OCI-LY1 (cell line): ENCODE data around the gene C4orf36.

Experiments
- H2AFZ ChIP-seq: fragments of 200-600 bp; sonication (generic), shearing (Covaris generic); 2 replicates; pipeline ENCODE4 v1.6.0; 2014; ENCODE audit warnings: antibody characterized with exemption, mild to moderate bottlenecking, low read length
- H3F3A ChIP-seq: fragments of 200-600 bp; sonication (generic), shearing (Covaris generic); 2 replicates; pipeline ENCODE4 v1.6.0; 2014; ENCODE audit warnings: mild to moderate bottlenecking, antibody characterized with exemption, low read length, moderate library complexity; ENCODE audit not compliant: insufficient read depth
- H3K27ac ChIP-seq: fragments of 200-600 bp; sonication (generic); 2 replicates; pipeline ENCODE4 v1.5.1; 2014; ENCODE audit warnings: low read length, mixed run types, mild to moderate bottlenecking, low read depth; ENCODE audit not compliant: poor library complexity, severe bottlenecking
- H3K27me3 ChIP-seq: fragments of 200-600 bp; sonication (generic); 2 replicates; pipeline ENCODE4 v1.6.0; 2014; ENCODE audit warnings: antibody characterized with exemption, mild to moderate bottlenecking, low read length, moderate library complexity; ENCODE audit not compliant: insufficient read depth
- H3K36me3 ChIP-seq: fragments of 200-600 bp; sonication (generic); 2 replicates; pipeline ENCODE4 v1.6.1; 2014; ENCODE audit warnings: mild to moderate bottlenecking, antibody characterized with exemption, low read length, moderate library complexity, mixed read lengths; ENCODE audit not compliant: insufficient read depth
- H3K4me1 ChIP-seq: fragments of 200-600 bp; sonication (generic); 2 replicates; pipeline ENCODE4 v1.5.1; 2014; ENCODE audit warnings: mild to moderate bottlenecking, low read length, moderate library complexity; ENCODE audit not compliant: insufficient read depth, severe bottlenecking
- H3K4me2 ChIP-seq: fragments of 200-600 bp; sonication (generic), shearing (Covaris generic); 2 replicates; pipeline ENCODE4 v1.6.1; 2014; ENCODE audit warnings: low read length
- H3K4me3 ChIP-seq: fragments of 200-600 bp; sonication (generic); 2 replicates; pipeline ENCODE4 v1.5.1; 2014; ENCODE audit warnings: low read length, low read depth, mild to moderate bottlenecking, mixed read lengths; ENCODE audit not compliant: poor library complexity, severe bottlenecking
- H3K79me2 ChIP-seq: fragments of 200-600 bp; shearing (Covaris generic); 2 replicates; pipeline ENCODE4 v1.6.1; 2016; ENCODE audit warnings: mixed run types, low read length, mixed read lengths; ENCODE audit not compliant: insufficient read depth
- H3K9ac ChIP-seq: fragments of 200-600 bp; sonication (generic), shearing (Covaris generic); 2 replicates; pipeline ENCODE4 v1.6.1; 2014; ENCODE audit warnings: mild to moderate bottlenecking, low read length, mixed read lengths
- H3K9me2 ChIP-seq: fragments of 200-600 bp; sonication (generic), shearing (Covaris generic); 2 replicates; pipeline ENCODE4 v1.6.1; 2014; ENCODE audit warnings: low read depth, mild to moderate bottlenecking, low read length, mixed read lengths
- H3K9me3 ChIP-seq: fragments of 200-600 bp; shearing (Covaris generic); 2 replicates; pipeline ENCODE4 v1.6.1; 2014; ENCODE audit warnings: low read length, mixed read lengths
- H4K20me1 ChIP-seq: fragments of 200-600 bp; sonication (generic), shearing (Covaris generic); 2 replicates; pipeline ENCODE4 v1.6.0; 2016; ENCODE audit warnings: mild to moderate bottlenecking, low read length; ENCODE audit not compliant: insufficient read depth
- EZH2 ChIP-seq: fragments of 200-600 bp; sonication (generic), shearing (Covaris generic); IDR thresholded peaks from 2 replicates; pipeline ENCODE4 v1.8.0; 2017; ENCODE audit warnings: borderline replicate concordance, mixed run types, mild to moderate bottlenecking, antibody characterized with exemption, low read length, moderate library complexity, mixed read lengths
- TF ChIP-seq, protein P1 (sequence below): fragments of 200-600 bp; sonication (generic), shearing (Covaris generic); IDR thresholded peaks from 2 replicates; pipeline ENCODE4 v1.5.1; 2017; ENCODE audit warnings: mild to moderate bottlenecking, antibody characterized with exemption, low read length, moderate library complexity, mixed read lengths

C4orf36 gene, protein sequence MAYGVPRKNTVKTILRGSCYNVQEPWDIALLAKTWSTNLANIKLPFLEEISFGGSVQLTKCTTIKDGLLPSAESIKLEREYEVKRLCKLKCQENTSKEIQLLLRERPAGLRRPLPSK

GRCh38 chr4:86891762-86892635, at the start of gene C4orf36:
C4orf36 (minus strand) TSS chr4:86892422; CDS start chr4:86891520, 902 bp downstream.
- H3K9ac ChIP-seq: no peak within 1 kb of the TSS; the same call in 1 of the 2 replicates
- no peaks in the 10 kb centered on the region for H3K4me1 ChIP-seq
- H3K4me2 ChIP-seq: peak within 1 kb of the TSS; percentile 58

GRCh38 chr4:86940920-86941460, 48.8 kb upstream of the C4orf36 start:
- Histone ChIP-seq H3K4me1 (peaks cover 66% of the 10 kb centered on the region), H3K27me3 (no peaks in the 10 kb centered on the region), H2AFZ (no peak overlapping the region), H3K4me2 (no peak overlapping the region), H3K9me3 (no peaks in the 10 kb centered on the region), H3K9ac (no peak overlapping the region), H3F3A (peaks cover 11% of the 10 kb centered on the region; the same call in 1 of the 2 replicates), H3K36me3 (no peaks in the 10 kb centered on the region), H3K27ac (no peak overlapping the region), H3K4me3 (no peak overlapping the region), H4K20me1 (no peaks in the 10 kb centered on the region), H3K79me2 (peaks cover 11% of the 10 kb centered on the region), H3K9me2 (no peaks in the 10 kb centered on the region)
- no peak for TF ChIP-seq EZH2
- TF ChIP-seq, protein P1, sequence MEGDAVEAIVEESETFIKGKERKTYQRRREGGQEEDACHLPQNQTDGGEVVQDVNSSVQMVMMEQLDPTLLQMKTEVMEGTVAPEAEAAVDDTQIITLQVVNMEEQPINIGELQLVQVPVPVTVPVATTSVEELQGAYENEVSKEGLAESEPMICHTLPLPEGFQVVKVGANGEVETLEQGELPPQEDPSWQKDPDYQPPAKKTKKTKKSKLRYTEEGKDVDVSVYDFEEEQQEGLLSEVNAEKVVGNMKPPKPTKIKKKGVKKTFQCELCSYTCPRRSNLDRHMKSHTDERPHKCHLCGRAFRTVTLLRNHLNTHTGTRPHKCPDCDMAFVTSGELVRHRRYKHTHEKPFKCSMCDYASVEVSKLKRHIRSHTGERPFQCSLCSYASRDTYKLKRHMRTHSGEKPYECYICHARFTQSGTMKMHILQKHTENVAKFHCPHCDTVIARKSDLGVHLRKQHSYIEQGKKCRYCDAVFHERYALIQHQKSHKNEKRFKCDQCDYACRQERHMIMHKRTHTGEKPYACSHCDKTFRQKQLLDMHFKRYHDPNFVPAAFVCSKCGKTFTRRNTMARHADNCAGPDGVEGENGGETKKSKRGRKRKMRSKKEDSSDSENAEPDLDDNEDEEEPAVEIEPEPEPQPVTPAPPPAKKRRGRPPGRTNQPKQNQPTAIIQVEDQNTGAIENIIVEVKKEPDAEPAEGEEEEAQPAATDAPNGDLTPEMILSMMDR: no peak

More at GRCh38 chr4:86891762-86892635, at the start of gene C4orf36:
- H3F3A ChIP-seq: no peaks in the 10 kb centered on the region
- no peak for TF ChIP-seq EZH2
- TF ChIP-seq, protein P1: no peak
- H3K79me2 ChIP-seq: no peaks in the 10 kb centered on the region
- no peaks in the 10 kb centered on the region for H4K20me1 ChIP-seq
- H3K9me2 ChIP-seq: no peaks in the 10 kb centered on the region
- peak within 1 kb of the TSS; percentile 52 for H3K4me3 ChIP-seq
- no peaks in the 10 kb centered on the region for H3K36me3 ChIP-seq
- H3K27me3 ChIP-seq: no peaks in the 10 kb centered on the region
- no peak within 1 kb of the TSS; the same call in 1 of the 2 replicates for H2AFZ ChIP-seq
- H3K27ac ChIP-seq: no peak within 1 kb of the TSS
- no peaks in the 10 kb centered on the region for H3K9me3 ChIP-seq

- no peak overlapping the region for H2AFZ ChIP-seq
- H3K79me2 ChIP-seq: peaks cover 11% of the 10 kb centered on the region
- H3K9me3 ChIP-seq: no peaks in the 10 kb centered on the region
- no peaks in the 10 kb centered on the region for H3K36me3 ChIP-seq
- peak overlapping the region; percentile 70 for H3K27ac ChIP-seq
- H3K4me3 ChIP-seq: peak overlapping the region; percentile 78
- H3K9ac ChIP-seq: no peak overlapping the region
- peaks cover 11% of the 10 kb centered on the region; the same call in 1 of the 2 replicates for H3F3A ChIP-seq
- H3K9me2 ChIP-seq: no peaks in the 10 kb centered on the region
- no peaks in the 10 kb centered on the region for H3K27me3 ChIP-seq
- H3K4me2 ChIP-seq: peak overlapping the region; percentile 25
- no peak for TF ChIP-seq EZH2
- TF ChIP-seq, protein P1: no peak
- H4K20me1 ChIP-seq: no peaks in the 10 kb centered on the region
- H3K4me1 ChIP-seq: peaks cover 64% of the 10 kb centered on the region
Observed at GRCh38 chr4:86939729-86940575, 47.7 kb upstream of the C4orf36 start.
